Heart left ventricle (tissue), 13 donors: ENCODE data around the gene CLDN11.

Experiments
- POLR2A ChIP-seq, 2 donors: fragments of 450-650 bp; IDR thresholded peaks; one replicate each; pipeline ENCODE4 v1.6.1; 2017; ENCODE audit warnings: antibody characterized with exemption in 2 of 2, mild to moderate bottlenecking in 2 of 2, moderate library complexity in 2 of 2
- TF ChIP-seq, protein P1 (sequence below), 12 donors: fragments of 200-600 bp; sonication (generic) in 4 of 12; IDR thresholded peaks; one replicate each; pipeline versions ENCODE4 v1.5.0 to v1.8.0; 2018 to 2022; ENCODE audit warnings: antibody characterized with exemption in 12 of 12, mild to moderate bottlenecking in 5 of 12
- donor health status: ischemic (EF 13 %, LVEDD 7.1; RV severe dilation, severe dysfunction).
- donor health status: DM: no; HTN: yes; CAD: no.
- donor health status: DM: no; HTN: no; CAD: no.
- donor health status: ischemic (EF 25% LVEDD 6.9; RV normal size, moderate dysfunction).
- donor health status: ischemic (EF 25% LVEDD 5.7; RV mildly dilated, moderate dysfunction).
- donor health status: ischemic (EF 35%, LVEDD 5.7; RV mildly dilated, moderate dysfunction).
- donor health status: nonischemic (EF 11% LVEDD 7.7; RV severe dilation, severe dysfunction).
- donor health status: DM: yes; HTN: yes; CAD: no.
- donor health status: PGD.
- donor health status: ischemic (EF 29% LVEDD 5.4; RV normal size, mild dysfunction).
- donor health status: nonischemic (EF 23%, LVEDD 6.1; RV moderate dilation, normal function).

DNA sequence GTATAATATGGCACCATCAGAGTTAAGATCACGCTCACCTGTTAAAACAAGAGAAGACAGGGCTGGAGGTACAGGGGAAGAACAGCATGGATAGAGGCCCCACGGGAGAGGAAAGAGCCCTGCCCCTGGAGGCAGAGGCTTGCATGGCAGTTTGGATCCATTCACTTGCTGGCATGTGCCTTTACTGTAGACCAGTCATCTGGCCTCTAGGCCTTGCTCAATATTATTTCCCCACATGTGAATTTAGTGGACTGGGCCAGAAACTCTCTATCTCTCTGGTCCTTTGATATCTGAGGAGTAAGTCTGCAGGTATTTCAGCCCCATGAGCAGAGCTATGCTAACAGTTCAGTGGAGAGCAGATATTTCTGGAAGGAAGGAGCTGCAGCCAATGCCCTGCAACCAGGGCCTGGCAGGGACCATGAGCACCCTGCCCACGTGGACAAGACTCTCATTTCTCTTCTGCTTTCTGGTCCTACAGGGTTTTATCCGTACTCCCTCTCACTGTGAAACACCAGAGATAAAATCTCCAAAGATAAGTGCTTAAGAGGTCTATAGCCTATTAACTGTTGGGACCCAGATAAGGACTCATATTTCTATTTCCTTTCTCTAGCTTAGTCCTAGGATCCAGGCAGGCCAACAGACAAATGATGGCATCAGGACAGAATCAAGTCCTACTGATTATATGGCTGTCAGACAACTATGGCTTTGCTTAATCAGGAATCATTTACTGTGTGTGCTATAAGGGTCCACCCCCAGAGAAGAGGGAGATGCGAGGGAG lies 65.0 kb downstream of the CLDN11 start:
- TF ChIP-seq, protein P1, sequence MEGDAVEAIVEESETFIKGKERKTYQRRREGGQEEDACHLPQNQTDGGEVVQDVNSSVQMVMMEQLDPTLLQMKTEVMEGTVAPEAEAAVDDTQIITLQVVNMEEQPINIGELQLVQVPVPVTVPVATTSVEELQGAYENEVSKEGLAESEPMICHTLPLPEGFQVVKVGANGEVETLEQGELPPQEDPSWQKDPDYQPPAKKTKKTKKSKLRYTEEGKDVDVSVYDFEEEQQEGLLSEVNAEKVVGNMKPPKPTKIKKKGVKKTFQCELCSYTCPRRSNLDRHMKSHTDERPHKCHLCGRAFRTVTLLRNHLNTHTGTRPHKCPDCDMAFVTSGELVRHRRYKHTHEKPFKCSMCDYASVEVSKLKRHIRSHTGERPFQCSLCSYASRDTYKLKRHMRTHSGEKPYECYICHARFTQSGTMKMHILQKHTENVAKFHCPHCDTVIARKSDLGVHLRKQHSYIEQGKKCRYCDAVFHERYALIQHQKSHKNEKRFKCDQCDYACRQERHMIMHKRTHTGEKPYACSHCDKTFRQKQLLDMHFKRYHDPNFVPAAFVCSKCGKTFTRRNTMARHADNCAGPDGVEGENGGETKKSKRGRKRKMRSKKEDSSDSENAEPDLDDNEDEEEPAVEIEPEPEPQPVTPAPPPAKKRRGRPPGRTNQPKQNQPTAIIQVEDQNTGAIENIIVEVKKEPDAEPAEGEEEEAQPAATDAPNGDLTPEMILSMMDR (IDR thresholded peaks at IDR 0.05) = no peak
- TF ChIP-seq POLR2A (IDR thresholded peaks at IDR 0.05) = no peak
